ENCODE measurements around the gene ACER2.

GRCh38 chr9:19496321-19497050, 87.7 kb downstream of the ACER2 start:
- TF ChIP-seq CTCF (IDR thresholded peaks at IDR 0.05) (no peak), POLR2A (IDR thresholded peaks at IDR 0.05) (no peak)
